ENCODE data around the gene SHQ1.

GRCh38 chr3:72791161-72791560, 57.1 kb downstream of the SHQ1 start:
- no peak for TF ChIP-seq CTCF (IDR thresholded peaks at IDR 0.05)
- TF ChIP-seq POLR2A (IDR thresholded peaks at IDR 0.05) = no peak
